ENCODE measurements around the gene ZDHHC11. TPM values are rescaled to one million over a fixed set of nuclear protein-coding genes. Genes with fewer than 3 reads are reported as not detected.
"Not testable (repeated sequence)": the region's sequence is repeated elsewhere in the genome, so short reads cannot be mapped to it uniquely, and the experiment has no call there.

The ZDHHC11 gene
- polyA plus RNA-seq, 4 donors = 4.9 to 40.5 (median 6.5) TPM

DNA sequence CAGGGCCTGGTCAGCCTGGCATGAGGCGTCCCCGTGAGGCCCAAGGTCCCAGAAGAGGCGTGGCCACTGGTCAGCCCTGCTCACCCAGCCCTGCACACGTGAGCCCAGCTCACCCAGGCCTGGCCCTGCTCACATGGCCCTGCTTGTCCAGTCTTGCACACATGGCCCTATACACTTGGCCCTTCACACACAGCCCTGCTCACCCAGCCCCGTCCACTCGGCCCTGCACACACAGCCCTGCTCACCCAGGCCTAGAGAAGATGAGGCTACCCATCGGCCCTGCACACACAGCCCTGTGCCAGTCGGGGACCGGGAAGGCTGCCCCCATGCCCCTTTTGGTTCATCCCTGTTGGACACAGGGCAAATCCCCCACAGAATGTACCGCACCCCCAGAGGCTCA lies 94.6 kb downstream of the ZDHHC11 start:
- FAIRE-seq (no peak), DNase-seq (peak in 1 of 2 donors; percentile 34)
- peaks cover 13 to 45% (median 21%) of the 10 kb centered on the region in 3 donors for H3K4me1 ChIP-seq (ENCODE audit: control insufficient read depth in 3 of 3, insufficient read depth in 2 of 3, low read depth in 1 of 3, low read length in 2 of 3)
- H3K36me3 ChIP-seq (ENCODE audit: control insufficient read depth in 3 of 3, insufficient read depth in 2 of 3, low read depth in 1 of 3, low read length in 3 of 3) = peaks cover 0 to 24% (median 0%) of the 10 kb centered on the region in 3 donors
- H3K27ac ChIP-seq (ENCODE audit: low read depth in 1 of 3, low read length in 2 of 3) = peak overlapping the region in 1 of 3 donors; percentile 60
- WGBS, 3 donors = 86 to 89% (median 86%) methylated on average over 6 to 10 of the region's 10 CpGs
- no peak overlapping the region for H3K4me3 ChIP-seq (ENCODE audit: low read depth in 1 of 3, low read length in 3 of 3)
- no peaks in the 10 kb centered on the region for H3K27me3 ChIP-seq (ENCODE audit: control insufficient read depth in 3 of 3, insufficient read depth in 3 of 3, low read length in 3 of 3)
- peaks cover 0 to 11% of the 10 kb centered on the region in 2 donors for H3K9me3 ChIP-seq (ENCODE audit: control insufficient read depth in 2 of 2, insufficient read depth in 1 of 2, low read depth in 1 of 2, low read length in 1 of 2)

DNA sequence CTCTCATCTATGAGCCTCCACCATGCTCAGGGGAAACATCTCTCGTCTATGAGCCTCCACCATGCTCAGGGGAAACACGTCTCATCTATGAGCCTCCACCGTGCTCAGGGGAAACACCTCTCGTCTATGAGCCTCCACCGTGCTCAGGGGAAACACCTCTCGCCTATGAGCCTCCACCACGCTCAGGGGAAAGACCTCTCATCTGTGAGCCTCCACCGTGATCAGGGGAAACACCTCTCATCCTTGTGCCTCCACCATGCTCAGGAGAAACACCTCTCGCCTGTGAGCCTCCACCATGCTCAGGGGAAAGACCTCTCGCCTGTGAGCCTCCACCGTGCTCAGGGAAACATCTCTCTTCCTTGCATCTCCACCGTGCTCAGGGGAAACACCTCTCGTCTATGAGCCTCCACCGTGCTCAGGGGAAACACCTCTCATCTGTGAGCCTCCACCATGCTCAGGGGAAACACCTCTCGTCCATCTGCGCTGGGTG lies 96.6 kb downstream of the ZDHHC11 start:
- DNase-seq; H3K27ac ChIP-seq (ENCODE audit: low read depth in 1 of 3, low read length in 2 of 3); H3K9me3 ChIP-seq (ENCODE audit: control insufficient read depth in 2 of 2, insufficient read depth in 1 of 2, low read depth in 1 of 2, low read length in 1 of 2); H3K4me3 ChIP-seq (ENCODE audit: low read depth in 1 of 3, low read length in 3 of 3); H3K27me3 ChIP-seq (ENCODE audit: control insufficient read depth in 3 of 3, insufficient read depth in 3 of 3, low read length in 3 of 3); H3K36me3 ChIP-seq (ENCODE audit: control insufficient read depth in 3 of 3, insufficient read depth in 2 of 3, low read depth in 1 of 3, low read length in 3 of 3); FAIRE-seq: not testable (repeated sequence)
- WGBS, 3 donors = 61 to 70% (median 65%) methylated on average over 16 of the region's 16 CpGs
- H3K4me1 ChIP-seq (ENCODE audit: control insufficient read depth in 3 of 3, insufficient read depth in 2 of 3, low read depth in 1 of 3, low read length in 2 of 3) = peaks cover 13 to 31% (median 17%) of the 10 kb centered on the region in 3 donors

DNA sequence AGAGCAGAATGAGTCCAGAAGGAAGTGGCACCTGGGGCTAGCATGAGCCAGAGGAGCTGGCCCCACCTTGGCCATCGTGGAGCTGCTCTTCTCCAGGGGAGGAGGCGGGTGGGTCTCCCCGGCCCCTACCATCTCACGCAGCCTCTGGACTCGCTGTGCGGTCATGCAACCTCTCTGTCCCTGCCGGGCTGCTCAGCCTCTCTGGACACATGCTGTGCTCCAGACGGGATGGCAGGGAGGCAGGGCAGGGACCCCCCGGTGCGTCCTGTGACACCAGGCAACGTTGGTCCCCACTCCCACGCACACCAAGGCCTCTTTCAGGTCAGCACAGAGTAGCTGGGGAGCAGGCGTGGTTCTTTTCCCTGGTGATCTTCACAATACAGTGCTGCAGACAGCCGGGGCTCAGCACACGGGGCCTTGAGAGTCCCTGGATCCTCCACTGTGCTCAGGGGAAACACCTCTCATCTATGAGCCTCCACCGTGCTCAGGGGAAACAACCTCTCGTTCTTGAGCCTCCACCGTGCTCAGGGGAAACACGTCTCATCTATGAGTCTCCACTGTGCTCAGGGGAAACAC lies 97.1 kb downstream of the ZDHHC11 start:
- not testable (repeated sequence) for FAIRE-seq; H3K9me3 ChIP-seq (ENCODE audit: control insufficient read depth in 2 of 2, insufficient read depth in 1 of 2, low read depth in 1 of 2, low read length in 1 of 2); H3K36me3 ChIP-seq (ENCODE audit: control insufficient read depth in 3 of 3, insufficient read depth in 2 of 3, low read depth in 1 of 3, low read length in 3 of 3); H3K27me3 ChIP-seq (ENCODE audit: control insufficient read depth in 3 of 3, insufficient read depth in 3 of 3, low read length in 3 of 3); DNase-seq; H3K4me3 ChIP-seq (ENCODE audit: low read depth in 1 of 3, low read length in 3 of 3); H3K27ac ChIP-seq (ENCODE audit: low read depth in 1 of 3, low read length in 2 of 3)
- peaks cover 12 to 27% (median 15%) of the 10 kb centered on the region in 3 donors for H3K4me1 ChIP-seq (ENCODE audit: control insufficient read depth in 3 of 3, insufficient read depth in 2 of 3, low read depth in 1 of 3, low read length in 2 of 3)
- WGBS, 3 donors = 74 to 83% (median 81%) methylated on average over 11 to 16 of the region's 19 CpGs

DNA sequence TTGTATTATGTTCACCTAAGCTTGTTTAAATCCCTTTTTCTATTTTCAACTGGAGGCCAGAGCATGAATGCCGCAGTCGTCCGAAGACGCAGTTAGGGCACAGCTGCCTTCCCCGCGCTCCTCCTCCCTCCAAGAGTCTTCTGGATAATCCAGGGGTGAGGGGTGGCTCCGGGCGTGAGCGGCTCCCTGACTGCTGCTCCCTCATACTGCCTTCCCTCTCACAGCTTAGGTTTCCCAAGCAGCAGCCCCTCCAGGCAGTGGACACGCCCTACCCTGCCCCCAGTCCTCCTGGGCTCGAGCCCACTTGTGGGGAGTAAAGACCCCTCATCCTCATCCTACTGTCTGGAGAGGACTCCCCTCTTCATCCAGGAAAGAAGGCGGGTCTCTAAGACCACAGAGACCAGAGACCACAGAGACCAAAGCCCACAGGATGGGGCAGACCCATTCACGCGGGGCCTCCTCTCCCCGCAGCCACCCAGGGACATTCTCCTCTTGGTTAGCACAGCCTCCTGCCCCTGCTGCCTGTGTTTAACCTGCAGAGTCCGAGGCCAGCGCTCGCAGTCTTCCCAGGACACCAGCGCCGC lies 98.2 kb downstream of the ZDHHC11 start:
- not testable (repeated sequence) for DNase-seq; H3K27me3 ChIP-seq (ENCODE audit: control insufficient read depth in 3 of 3, insufficient read depth in 3 of 3, low read length in 3 of 3); H3K27ac ChIP-seq (ENCODE audit: low read depth in 1 of 3, low read length in 2 of 3); H3K36me3 ChIP-seq (ENCODE audit: control insufficient read depth in 3 of 3, insufficient read depth in 2 of 3, low read depth in 1 of 3, low read length in 3 of 3); H3K4me3 ChIP-seq (ENCODE audit: low read depth in 1 of 3, low read length in 3 of 3); H3K9me3 ChIP-seq (ENCODE audit: control insufficient read depth in 2 of 2, insufficient read depth in 1 of 2, low read depth in 1 of 2, low read length in 1 of 2); FAIRE-seq
- WGBS, 3 donors = 71 to 83% (median 80%) methylated on average over 6 to 18 of the region's 20 CpGs
- H3K4me1 ChIP-seq (ENCODE audit: control insufficient read depth in 3 of 3, insufficient read depth in 2 of 3, low read depth in 1 of 3, low read length in 2 of 3) = peaks cover 5 to 16% (median 6%) of the 10 kb centered on the region in 3 donors

DNA sequence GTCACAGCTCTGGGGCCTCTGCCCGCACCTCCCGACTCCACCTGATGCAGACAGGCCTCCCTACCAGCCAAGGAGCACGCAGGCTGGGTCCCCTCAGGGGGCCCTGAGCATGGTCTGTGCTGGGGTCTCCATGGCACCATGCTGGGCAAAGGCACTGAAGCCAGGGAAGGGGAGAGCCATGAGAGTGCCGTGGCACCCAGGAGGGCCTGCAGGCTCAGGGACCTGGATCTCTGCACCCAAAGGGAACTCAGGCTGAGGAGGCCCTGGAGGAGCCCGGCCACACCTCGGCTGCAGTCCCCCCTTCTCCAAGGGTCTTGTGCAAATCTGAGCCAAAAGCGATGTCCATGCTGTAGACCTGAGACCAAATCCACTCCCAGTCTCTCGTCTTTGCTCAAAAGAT lies 98.8 kb downstream of the ZDHHC11 start:
- H3K27ac ChIP-seq (ENCODE audit: low read depth in 1 of 3, low read length in 2 of 3); H3K9me3 ChIP-seq (ENCODE audit: control insufficient read depth in 2 of 2, insufficient read depth in 1 of 2, low read depth in 1 of 2, low read length in 1 of 2); H3K4me3 ChIP-seq (ENCODE audit: low read depth in 1 of 3, low read length in 3 of 3); H3K4me1 ChIP-seq (ENCODE audit: control insufficient read depth in 3 of 3, insufficient read depth in 2 of 3, low read depth in 1 of 3, low read length in 2 of 3); FAIRE-seq; H3K27me3 ChIP-seq (ENCODE audit: control insufficient read depth in 3 of 3, insufficient read depth in 3 of 3, low read length in 3 of 3); DNase-seq; H3K36me3 ChIP-seq (ENCODE audit: control insufficient read depth in 3 of 3, insufficient read depth in 2 of 3, low read depth in 1 of 3, low read length in 3 of 3): not testable (repeated sequence)
- 87 to 97% (median 93%) methylated on average over 3 to 6 of the region's 8 CpGs for WGBS, 3 donors

DNA sequence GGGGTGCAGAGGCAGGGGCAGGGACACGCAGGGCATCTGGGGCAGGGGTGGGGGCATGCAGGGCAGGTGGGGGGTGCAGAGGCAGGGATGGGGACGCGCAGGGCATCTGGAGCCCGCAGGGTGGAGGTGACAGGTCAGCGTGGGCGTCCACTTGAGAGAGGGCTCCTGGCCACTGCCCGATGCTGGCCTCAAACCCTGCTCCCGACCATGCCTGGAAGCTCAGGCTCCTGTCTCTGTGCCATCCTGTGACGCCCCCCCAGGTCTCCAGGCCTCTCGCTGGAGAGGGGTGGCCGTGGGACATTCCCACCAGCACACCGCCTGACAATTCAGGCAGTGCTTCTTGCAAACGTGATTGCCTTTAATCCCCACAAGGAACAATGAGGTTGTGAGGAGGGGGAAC lies 99.3 kb downstream of the ZDHHC11 start:
- Histone ChIP-seq H3K36me3 (ENCODE audit: control insufficient read depth in 3 of 3, insufficient read depth in 2 of 3, low read depth in 1 of 3, low read length in 3 of 3) (no peaks in the 10 kb centered on the region), H3K27me3 (ENCODE audit: control insufficient read depth in 3 of 3, insufficient read depth in 3 of 3, low read length in 3 of 3) (no peaks in the 10 kb centered on the region), H3K4me1 (ENCODE audit: control insufficient read depth in 3 of 3, insufficient read depth in 2 of 3, low read depth in 1 of 3, low read length in 2 of 3) (peaks cover 0 to 5% (median under 1%) of the 10 kb centered on the region in 3 donors), H3K27ac (ENCODE audit: low read depth in 1 of 3, low read length in 2 of 3) (no peak overlapping the region), H3K9me3 (ENCODE audit: control insufficient read depth in 2 of 2, insufficient read depth in 1 of 2, low read depth in 1 of 2, low read length in 1 of 2) (no peaks in the 10 kb centered on the region), H3K4me3 (ENCODE audit: low read depth in 1 of 3, low read length in 3 of 3) (no peak overlapping the region)
- no peak for FAIRE-seq
- DNase-seq = no peak
- 74 to 84% (median 83%) methylated on average over 4 to 12 of the region's 13 CpGs for WGBS, 3 donors

DNA sequence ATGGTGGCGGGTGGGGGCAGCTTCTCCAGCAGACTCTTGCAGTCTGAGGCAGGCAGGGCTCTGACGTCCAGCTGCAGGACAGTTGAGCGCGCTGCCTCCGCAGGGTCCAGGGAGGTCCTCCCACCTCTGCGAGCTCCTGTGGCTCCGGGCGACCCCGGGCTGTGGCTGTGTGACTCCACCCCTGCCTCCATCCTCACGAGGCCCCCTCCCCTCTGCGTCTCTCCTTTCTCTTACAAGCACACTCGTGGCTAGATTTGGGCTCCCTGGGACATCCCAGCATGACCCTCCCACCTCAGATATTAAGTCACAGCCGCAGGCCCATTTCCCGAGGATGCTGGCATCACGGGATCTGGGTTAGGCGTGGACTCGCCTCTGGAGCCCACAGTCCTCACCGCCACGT lies 100.6 kb downstream of the ZDHHC11 start:
- not testable (repeated sequence) for FAIRE-seq; H3K27me3 ChIP-seq (ENCODE audit: control insufficient read depth in 3 of 3, insufficient read depth in 3 of 3, low read length in 3 of 3); H3K4me3 ChIP-seq (ENCODE audit: low read depth in 1 of 3, low read length in 3 of 3); H3K4me1 ChIP-seq (ENCODE audit: control insufficient read depth in 3 of 3, insufficient read depth in 2 of 3, low read depth in 1 of 3, low read length in 2 of 3); H3K27ac ChIP-seq (ENCODE audit: low read depth in 1 of 3, low read length in 2 of 3); DNase-seq; H3K36me3 ChIP-seq (ENCODE audit: control insufficient read depth in 3 of 3, insufficient read depth in 2 of 3, low read depth in 1 of 3, low read length in 3 of 3); H3K9me3 ChIP-seq (ENCODE audit: control insufficient read depth in 2 of 2, insufficient read depth in 1 of 2, low read depth in 1 of 2, low read length in 1 of 2)
- 77 to 91% methylated on average over 13 to 16 of the region's 19 CpGs; no CpG with 5 or more reads in 1 of the 3 donors for WGBS, 3 donors

DNA sequence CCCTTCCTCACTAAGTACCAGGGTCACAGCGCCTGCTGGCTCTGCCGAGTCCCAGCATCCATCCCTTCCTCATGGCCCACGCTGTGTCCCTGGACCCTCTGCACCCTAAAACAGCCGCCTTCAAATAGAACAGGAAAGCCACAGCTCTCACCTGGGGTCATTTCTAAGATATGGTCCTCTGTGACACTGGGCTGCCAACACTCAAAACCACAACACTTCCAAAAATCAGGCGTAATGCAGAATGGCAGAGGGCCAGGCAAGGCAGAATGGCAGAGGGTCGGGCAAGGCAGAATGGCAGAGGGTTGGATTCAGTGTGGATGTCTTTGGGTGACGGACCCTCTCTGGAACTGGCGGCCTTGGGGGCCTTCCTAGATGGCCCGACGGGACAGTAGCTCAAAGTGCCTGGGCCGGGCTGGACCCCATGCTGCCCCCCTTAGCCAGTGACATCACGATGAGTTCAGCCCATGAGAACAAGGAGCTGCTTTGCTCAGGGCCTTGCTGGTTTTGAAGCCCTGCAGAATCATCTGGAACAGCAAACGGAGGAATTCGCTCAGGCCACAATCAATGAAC lies 101.6 kb downstream of the ZDHHC11 start:
- H3K36me3 ChIP-seq (ENCODE audit: control insufficient read depth in 3 of 3, insufficient read depth in 2 of 3, low read depth in 1 of 3, low read length in 3 of 3) = peaks cover 0 to 4% (median 0%) of the 10 kb centered on the region in 3 donors
- no peak overlapping the region for H3K27ac ChIP-seq (ENCODE audit: low read depth in 1 of 3, low read length in 2 of 3)
- no peaks in the 10 kb centered on the region for H3K9me3 ChIP-seq (ENCODE audit: control insufficient read depth in 2 of 2, insufficient read depth in 1 of 2, low read depth in 1 of 2, low read length in 1 of 2)
- WGBS, 3 donors = 85 to 94% (median 90%) methylated on average over 11 to 14 of the region's 14 CpGs
- H3K4me1 ChIP-seq (ENCODE audit: control insufficient read depth in 3 of 3, insufficient read depth in 2 of 3, low read depth in 1 of 3, low read length in 2 of 3) = no peaks in the 10 kb centered on the region
- H3K27me3 ChIP-seq (ENCODE audit: control insufficient read depth in 3 of 3, insufficient read depth in 3 of 3, low read length in 3 of 3) = no peaks in the 10 kb centered on the region
- no peak overlapping the region for H3K4me3 ChIP-seq (ENCODE audit: low read depth in 1 of 3, low read length in 3 of 3)
- DNase-seq (no peak), FAIRE-seq (no peak)

All from small intestine (tissue), 7 donors.